Measurements from ENCODE around the gene ZBTB44. TPM values are rescaled to one million over a fixed set of nuclear protein-coding genes. Genes with fewer than 3 reads are reported as not detected.
"Not testable (repeated sequence)": the region's sequence is repeated elsewhere in the genome, so short reads cannot be mapped to it uniquely, and the experiment has no call there.

Gene ZBTB44, protein sequence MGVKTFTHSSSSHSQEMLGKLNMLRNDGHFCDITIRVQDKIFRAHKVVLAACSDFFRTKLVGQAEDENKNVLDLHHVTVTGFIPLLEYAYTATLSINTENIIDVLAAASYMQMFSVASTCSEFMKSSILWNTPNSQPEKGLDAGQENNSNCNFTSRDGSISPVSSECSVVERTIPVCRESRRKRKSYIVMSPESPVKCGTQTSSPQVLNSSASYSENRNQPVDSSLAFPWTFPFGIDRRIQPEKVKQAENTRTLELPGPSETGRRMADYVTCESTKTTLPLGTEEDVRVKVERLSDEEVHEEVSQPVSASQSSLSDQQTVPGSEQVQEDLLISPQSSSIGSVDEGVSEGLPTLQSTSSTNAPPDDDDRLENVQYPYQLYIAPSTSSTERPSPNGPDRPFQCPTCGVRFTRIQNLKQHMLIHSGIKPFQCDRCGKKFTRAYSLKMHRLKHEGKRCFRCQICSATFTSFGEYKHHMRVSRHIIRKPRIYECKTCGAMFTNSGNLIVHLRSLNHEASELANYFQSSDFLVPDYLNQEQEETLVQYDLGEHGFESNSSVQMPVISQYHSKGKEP
- total RNA-seq = 48.0 and 48.3 TPM in 2 replicates

GRCh38 chr11:130314750-130315285 lies at the start of gene ZBTB44:
TSS of gene ZBTB44 (minus strand) at chr11:130314917. CDS start at chr11:130261873, 53,044 bp downstream.
- intact Hi-C loops (cut with micrococcal nuclease) = loop anchor here (1.0 to 10.0 kb wide), 14 partner anchors 25 to 1590 kb away; partner anchors contain the start of genes APLP2, NFRKB, PRDM10 and SNX19

DNA sequence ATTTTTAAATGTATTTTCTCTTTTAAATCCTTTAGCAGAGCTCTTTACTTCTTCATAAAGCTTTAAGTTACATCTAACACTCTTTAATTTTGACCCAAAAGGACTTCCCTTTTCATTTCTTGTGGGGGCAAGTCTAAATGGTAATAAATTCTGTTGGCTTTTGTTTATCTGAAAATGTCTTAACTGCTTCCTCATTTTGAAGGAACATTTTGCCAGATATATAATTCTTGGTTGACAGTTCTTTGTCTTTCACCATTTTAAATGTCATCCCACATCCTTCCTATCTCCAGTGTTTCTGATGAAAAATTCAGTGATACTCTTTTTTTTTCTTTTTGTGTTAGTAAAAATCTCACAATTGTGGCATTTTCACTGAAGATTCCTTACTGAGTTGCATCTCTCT lies 44.7 kb upstream of the ZBTB44 start:
- intact Hi-C loops (cut with micrococcal nuclease) = no loop called here

DNA sequence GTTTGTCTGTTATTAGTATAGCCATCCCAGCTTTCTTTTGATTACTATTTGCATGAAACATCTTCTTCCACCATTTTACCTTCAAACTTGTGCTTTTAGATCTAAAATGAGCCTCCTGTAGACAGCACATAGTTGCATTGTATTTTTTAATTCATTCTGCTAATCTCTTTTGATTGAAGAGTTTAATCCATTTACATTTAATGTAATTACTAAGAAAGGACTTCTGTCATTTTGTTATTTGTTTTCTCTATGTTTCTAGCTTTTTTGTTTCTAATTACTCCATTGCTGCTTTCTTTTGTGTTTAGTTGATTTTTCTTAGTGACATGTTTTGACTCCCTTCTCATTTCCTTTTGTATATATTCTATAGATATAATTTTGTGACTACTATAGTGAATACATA lies 43.7 kb upstream of the ZBTB44 start:
- intact Hi-C loops (cut with micrococcal nuclease) = no loop called here

GRCh38 chr11:130347261-130347660 lies 32.5 kb upstream of the ZBTB44 start:
- intact Hi-C loops (cut with micrococcal nuclease) = no loop called here

DNA sequence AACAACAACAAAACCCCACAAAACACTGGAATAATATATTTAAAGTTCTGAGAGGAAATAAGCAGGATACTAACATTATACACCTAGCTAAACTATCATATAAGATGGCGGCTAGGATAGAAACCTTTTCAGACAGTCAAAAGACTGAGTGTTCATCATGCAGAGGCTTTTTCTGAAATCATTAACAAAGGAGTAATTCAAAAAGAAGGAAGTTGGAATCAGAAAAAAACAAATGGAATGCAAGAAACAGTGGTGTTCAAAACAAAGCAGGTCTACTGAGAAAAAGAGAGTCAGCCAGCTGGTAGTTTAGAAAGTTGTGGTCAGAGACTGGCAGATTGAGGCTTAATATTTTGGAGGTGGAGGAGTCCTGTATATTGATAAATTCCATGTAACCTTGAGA lies 30.1 kb upstream of the ZBTB44 start:
- intact Hi-C loops (cut with micrococcal nuclease) = no loop called here

DNA sequence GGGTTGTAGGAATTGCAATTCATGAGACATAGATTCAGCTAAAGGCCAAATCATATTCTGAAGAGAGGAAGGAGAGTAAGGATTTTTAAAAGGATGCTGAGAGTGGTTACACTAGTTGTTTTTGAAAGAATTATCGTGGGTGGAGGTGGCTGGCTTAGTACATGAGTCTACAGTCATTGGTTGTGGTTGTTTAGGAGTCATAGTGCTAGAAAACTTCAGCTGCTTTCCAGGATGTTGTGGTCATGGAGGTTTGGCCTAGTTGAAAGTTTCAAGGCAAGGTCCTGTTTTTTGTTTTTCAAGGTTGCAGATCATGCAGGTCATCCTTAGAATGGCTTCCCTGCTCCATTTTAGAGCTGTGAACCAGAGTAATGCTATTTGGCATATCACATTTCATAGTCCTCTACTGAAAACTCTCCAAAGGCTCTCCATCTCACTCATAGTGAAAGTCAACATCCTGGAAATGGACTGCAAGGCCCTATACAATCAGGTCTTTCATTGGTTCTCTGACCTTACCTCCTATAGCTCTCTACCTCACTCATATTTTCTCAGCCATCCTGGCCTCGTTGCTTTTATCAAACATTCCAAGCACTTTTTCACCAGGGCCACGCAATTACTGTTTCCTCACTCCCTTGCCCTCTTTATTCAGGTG lies 26.1 kb upstream of the ZBTB44 start:
- intact Hi-C loops (cut with micrococcal nuclease) = loop anchor here (1.0 to 2.0 kb wide), 3 partner anchors 25 to 127 kb away; no protein-coding TSS in a partner anchor

DNA sequence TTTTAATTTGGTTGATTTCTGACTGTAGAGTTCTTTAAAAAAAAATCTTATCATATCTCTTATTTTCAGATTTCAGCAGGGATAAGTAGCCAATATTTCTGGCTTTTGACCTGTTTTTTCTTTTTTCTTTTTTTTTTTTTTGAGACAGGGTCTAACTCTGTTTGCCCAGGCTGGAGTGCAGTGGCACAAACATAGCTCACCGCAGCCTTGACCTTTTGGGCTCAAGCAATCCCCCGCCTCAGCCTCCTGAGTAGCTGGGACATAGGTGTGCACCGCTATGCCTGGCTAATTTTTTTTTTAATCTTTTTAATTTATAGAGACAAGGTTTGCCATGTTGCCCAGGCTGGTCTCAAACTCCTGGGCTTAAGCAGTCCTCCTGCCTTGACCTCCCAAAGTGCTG lies 23.9 kb upstream of the ZBTB44 start:
- intact Hi-C loops (cut with micrococcal nuclease) = no loop called here

GRCh38 chr11:130337281-130338089 lies 22.8 kb upstream of the ZBTB44 start:
- intact Hi-C loops (cut with micrococcal nuclease) = no loop called here

DNA sequence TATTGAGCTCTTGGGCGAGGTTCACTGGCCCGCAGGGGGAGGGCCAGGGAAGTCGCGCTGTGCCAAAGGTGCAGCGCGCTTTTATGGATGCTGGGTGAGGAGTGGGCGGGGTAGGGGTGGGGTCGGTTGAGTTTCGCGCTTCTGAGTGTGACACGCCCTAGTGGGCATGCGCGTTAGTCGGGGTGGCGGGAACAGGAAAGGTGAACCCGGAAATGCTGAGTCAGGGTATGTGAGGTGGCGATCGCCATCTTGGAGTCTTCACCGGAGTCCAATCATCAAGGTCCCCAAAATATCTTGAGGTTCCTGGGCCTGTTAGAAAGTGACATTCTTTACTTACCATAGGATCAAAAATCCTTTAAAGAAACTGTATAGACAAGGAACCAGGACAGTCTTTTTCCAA lies 16.7 kb upstream of the ZBTB44 start:
- intact Hi-C loops (cut with micrococcal nuclease) = not testable (repeated sequence)

DNA sequence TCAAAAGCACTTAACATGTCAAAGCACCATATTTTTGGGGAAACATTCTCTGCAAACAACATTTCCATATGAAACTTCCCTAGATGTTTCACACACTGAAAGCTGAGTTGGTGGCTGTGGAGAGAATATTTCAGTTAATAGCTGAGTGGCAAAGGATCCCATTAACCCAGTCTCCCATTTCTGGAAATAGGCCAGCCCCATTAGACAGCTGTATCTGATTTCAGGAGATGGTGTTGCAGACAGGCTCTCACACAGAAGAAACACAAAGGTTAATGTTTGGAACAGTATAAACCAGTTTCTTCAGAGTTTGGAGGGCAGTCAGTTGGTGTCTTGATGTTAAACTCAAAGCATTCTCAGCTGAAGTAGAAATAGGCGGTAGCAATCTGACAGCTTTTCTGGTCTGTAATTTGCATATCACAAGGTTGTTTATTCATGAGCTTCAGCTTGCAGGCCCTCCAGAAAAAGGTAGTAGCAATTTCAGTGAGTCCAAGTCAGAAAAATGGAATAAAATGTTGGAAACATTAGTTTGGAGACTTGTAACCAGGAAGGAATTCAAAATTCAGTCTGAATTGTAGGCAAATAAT lies 15.5 kb upstream of the ZBTB44 start:
- intact Hi-C loops (cut with micrococcal nuclease) = no loop called here

GRCh38 chr11:130328420-130328819 lies 13.7 kb upstream of the ZBTB44 start:
- intact Hi-C loops (cut with micrococcal nuclease) = no loop called here

DNA sequence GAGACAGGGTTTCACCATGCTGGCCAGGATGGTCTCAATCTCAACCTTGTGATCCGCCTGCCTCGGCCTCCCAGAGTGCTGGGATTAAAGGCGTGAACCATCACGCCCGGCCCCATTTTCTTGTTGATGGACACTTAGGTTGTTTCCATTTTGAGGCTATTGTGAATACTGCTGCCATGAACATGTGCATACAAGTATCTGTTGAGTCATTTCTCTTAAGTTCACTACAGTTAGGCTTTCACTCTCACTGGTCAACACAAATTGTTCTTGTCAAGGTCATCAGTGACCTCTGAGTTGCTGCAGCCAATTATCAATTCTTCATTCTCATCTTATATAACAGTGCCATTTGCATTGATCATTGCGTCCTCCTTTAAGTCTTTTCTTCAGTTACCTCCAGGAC lies 13.0 kb upstream of the ZBTB44 start:
- intact Hi-C loops (cut with micrococcal nuclease) = no loop called here

- intact Hi-C loops (cut with micrococcal nuclease) = no loop called here
These were observed 11.0 kb upstream of the ZBTB44 start for GRCh38 chr11:130325691-130326090.

- intact Hi-C loops (cut with micrococcal nuclease) = no loop called here
These were observed 9.0 kb upstream of the ZBTB44 start for GRCh38 chr11:130323452-130324450.

- intact Hi-C loops (cut with micrococcal nuclease) = no loop called here
These were observed 7.4 kb upstream of the ZBTB44 start for GRCh38 chr11:130322126-130322525.

DNA sequence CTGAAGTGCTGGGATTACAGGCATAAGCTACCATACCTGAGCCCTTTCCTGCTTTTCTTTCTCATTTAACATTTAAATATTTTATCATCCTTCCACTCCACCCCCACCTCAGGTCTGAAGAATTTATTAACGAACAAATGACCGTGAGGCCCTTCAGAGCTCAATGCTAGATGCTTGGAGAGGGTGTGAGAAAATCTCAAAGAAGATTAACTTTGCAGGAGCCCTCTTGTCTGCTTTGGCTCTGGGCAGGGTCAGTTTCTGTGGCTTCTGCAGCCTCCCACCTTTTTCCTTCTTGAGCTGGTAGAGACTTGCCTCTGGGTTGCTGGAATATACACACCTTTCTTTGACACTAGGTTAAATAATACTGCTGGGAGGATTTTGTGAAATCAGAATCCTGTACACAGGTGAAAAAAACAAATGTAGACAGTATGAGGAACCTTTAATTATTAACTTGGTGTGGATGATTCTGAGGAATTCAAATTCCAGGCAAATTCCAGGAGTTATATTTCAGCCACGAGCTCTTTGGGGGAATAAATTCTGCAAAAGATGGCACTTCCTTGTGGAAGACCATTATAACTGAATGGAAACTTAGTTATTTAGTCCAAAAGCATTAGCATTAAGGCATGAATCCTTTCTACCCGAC lies 3.4 kb upstream of the ZBTB44 start:
- intact Hi-C loops (cut with micrococcal nuclease) = loop anchor here (10.0 kb wide), 3 partner anchors 317 to 1593 kb away; partner anchors contain the start of gene TMEM45B

DNA sequence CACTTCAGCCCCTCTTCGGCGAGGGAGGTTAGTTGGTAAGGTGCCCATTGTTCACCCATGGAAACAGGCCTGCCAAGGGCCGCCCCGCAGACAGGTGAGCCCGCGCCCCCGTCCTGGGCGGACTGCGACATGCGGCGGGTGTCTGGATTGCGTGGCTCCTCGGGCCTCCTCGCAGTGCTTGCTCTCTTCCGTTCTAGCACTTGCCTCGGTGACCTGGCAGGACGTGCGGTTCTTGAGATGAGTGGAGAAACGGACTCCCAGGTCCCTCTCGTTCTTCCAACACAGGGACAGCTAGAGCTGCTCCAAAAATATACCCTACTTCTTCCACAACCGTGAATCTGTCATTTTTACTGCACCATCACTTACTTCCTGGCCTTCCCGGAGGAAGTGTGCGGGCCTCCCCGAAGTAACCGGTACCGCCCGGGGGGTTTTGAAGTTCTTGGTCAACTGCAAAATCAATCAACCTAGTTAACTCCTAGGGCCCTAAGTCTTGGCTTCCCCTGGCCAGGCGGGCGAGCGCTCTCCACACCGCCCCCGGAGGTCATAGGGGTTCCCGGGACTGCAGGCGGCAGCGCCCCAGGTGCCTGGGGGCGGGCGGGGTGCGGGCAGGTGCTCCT lies 745 bp upstream of the ZBTB44 start:
- intact Hi-C loops (cut with micrococcal nuclease) = loop anchor here (1.0 to 10.0 kb wide), 11 partner anchors 25 to 1591 kb away; partner anchors contain the start of genes APLP2, NFRKB, SNX19 and TMEM45B

- intact Hi-C loops (cut with micrococcal nuclease) = loop anchor here (1.0 to 10.0 kb wide), 7 partner anchors 35 to 1589 kb away; partner anchors contain the start of genes PRDM10 and TMEM45B
These were observed 450 bp downstream of the ZBTB44 start for GRCh38 chr11:130314184-130314749.

Measured in T-helper 1 cell treated with Interleukin-12 subunit alpha and Interleukin-12 subunit beta and Interleukin-4 antibody, amounts not matched to agents 30 ng/mL and 1 ng/mL, for 36 hours (primary cell).